DMS153 treated with DMSO at 0.1 percent for 48 hours (cell line): Measurements from ENCODE around the gene SLC26A3.

Experiments used
- DNase-seq: peaks from one replicate; lab custom pipeline; 2025; ENCODE audit not compliant: unreplicated experiment; lab: John Stamatoyannopoulos, UW

The SLC26A3 gene

DNA sequence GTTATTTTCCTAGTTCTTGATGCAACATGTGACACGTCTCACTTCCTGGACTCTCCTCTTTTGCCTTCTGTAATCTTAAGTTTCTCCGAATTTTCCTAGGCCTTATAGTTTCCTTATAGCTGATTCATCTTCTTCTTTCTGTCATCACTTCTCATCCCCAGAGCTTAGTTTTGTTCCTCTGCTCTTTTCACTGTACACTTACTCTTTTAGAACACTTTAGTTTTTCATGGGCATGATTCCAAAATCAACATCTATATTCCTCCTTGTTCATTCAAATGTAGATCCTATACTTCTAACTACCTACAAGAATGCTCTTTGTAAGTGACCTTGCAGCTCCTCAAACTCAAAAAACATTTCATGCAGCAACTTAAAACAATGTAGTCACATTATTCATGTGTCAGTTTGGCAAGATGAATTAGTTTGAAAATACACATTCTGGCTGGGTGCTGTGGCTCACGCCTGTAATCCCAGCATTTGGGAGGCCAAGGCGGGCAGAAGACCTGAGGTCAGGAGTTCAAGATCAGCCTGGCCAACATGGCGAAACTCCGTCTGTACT lies 13.1 kb upstream of the SLC26A3 start:
- no peak for DNase-seq

- no peak for DNase-seq
Measured at GRCh38 chr7:107815254-107815882, 12.3 kb upstream of the SLC26A3 start.

DNA sequence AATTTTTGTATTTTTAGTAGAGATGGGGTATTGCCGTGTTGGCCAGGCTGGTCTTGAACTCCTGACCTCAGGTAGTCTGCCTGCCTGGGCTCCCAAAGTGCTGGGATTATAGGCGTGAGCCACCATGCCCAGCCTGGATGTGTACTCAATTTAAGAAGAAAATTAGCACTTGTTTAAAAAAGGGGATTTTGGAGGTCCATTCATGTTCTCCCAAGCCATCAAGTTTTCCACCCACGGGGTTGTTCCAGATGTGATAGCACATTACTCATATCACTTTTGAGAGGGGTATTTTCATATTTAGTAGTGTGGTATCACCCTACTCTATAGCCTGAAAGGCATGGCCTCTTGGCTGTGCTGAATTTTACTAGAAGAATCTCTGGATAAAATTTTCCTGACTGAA lies 10.5 kb upstream of the SLC26A3 start:
- DNase-seq: no peak

DNA sequence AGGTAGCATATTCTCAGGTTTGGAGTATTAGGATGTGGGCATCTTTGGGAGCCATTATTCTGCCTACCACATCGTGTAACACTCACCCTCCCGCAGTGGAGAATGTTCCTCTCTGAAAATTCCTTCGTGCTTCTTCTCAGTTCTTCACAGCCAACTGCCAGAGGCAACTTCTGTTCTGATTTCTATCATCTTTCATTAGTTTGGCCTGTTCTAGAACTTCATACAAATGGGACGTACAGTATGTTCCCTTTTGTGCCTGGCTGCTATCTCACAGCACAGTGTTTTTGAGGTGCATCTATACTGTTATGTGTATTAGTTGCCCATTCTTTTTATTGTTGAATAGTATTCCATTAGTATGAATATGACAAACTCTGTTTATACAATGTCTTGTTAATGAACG lies 8.9 kb upstream of the SLC26A3 start:
- no peak for DNase-seq

DNA sequence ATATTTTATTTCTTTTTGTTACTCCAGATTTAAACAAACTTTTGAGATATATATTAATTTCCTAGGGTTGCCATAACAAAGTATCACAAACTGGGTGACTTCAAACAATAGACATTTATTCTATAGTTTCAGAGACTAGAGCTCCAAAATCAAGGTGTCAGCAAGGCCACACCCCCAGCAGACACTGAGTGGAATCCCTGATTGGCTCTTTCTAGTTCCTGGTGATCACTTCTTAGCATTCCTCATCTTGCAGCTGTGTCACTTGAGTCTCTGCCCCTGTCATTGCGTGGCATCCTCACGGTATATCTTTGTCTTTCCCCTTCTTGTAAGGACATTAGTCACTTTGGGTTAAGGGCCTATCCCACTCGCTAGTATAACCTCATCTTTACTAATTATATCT lies 7.6 kb upstream of the SLC26A3 start:
- DNase-seq: no peak

DNA sequence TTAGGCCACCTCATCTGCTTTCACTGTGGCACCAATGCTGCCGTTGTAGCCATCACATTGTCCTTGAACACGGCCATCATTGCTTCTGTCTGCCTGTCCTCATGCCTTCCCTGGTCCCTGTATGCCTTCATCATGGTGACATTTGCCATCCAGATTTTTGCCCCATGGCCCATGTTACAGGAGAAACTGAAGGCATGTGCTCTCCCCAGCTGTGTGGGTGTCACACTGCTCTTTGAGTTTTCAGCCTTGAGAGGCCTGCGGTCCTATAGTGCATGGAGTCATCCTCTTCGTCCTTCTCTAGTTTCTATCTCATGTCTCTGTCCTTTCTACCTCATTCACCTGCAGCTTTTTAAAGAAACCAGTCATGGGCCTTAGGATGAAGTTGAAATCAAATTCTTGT lies 6.2 kb upstream of the SLC26A3 start:
- no peak for DNase-seq

DNA sequence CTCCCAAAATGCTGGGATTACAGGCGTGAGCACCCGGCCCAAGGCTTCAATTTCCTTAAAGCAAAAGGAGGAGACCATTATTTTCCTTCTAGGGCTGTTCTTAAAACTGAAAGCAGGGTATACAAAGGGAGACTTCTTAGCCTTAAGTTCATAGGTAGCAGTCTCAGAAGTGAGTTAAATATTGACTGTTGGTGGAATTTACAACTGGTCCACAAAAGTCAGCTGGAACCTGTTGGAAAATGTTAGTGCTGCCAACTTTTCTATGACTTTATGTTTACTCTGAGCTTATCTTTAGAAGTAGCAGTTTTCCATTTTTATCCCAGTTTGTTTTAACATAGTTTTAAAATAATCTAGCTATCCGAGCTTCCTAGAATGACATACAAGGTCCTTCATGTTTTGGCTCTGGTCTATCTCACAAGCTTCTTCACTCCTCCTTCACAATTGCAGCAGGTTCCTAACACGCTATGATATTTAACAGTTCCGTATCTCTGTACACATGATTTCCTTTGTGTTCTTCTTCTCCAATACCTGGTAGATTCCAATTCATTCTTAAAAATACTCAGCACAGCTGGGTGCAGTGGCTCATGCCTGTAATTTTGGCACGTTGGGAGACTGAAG lies 3.3 kb downstream of the SLC26A3 start:
- DNase-seq: no peak

DNA sequence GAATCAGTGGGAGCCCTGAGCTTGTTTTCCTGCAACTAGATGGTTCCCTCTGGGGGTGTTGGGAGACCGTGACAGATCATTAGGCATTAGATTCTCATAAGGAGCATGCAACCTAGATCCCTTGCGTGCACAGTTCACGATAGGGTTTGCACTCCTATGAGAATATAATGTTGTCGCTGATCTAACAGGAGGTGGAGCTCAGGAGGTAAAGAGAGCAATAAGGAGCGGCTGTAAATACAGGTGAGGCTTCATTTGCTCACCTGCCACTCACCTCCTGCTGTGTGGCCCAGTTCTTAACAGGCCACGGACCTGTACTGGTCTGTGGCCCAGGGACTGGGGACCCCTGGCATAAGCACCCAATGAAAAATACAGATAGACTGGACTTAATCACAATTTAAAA lies 10.7 kb downstream of the SLC26A3 start:
- no peak for DNase-seq

- no peak for DNase-seq
Measured at GRCh38 chr7:107789647-107790046, 13.4 kb downstream of the SLC26A3 start.

GRCh38 chr7:107788662-107789061 lies 14.4 kb downstream of the SLC26A3 start:
- no peak for DNase-seq

- no peak for DNase-seq
Measured at GRCh38 chr7:107788216-107788615, 14.8 kb downstream of the SLC26A3 start.

GRCh38 chr7:107785926-107786325 lies 17.1 kb downstream of the SLC26A3 start:
- DNase-seq: no peak

DNA sequence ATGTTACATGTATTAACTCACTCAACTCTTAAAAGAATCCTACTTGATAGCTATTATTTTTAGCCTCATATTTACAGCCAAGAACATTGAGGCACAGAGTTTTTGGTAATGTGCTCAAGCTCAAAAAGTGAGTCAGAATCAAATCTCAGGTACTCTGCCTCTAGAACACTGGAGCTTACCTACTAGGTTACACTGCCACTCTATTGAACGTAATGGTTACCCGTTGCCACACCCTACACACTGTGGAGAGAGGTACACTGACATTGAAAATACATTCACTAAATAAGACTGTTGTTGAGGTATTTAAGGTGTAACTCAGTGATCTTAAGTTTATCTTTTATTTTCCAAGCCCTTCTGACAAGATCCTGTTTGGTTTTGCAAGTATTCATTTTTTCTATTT lies 17.9 kb downstream of the SLC26A3 start:
- DNase-seq: no peak

DNA sequence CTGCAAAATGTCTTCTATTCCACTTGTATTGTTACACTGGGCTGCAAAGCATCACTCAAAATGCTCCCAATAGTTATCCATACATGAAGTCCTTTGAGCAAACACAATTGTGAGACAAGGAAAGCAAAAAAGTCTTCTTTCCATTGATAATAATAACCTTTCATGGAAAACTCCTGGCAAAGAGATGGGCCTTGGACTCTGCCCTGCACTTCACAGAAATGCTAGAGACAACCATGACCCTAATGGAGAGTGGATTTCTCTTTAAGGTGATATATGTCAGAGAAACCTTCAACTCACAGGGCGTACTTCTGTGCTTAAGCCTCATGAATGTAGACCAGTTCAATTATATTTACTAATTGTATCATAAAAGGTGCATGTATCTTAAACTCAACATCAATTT lies 19.4 kb downstream of the SLC26A3 start:
- no peak for DNase-seq

DNA sequence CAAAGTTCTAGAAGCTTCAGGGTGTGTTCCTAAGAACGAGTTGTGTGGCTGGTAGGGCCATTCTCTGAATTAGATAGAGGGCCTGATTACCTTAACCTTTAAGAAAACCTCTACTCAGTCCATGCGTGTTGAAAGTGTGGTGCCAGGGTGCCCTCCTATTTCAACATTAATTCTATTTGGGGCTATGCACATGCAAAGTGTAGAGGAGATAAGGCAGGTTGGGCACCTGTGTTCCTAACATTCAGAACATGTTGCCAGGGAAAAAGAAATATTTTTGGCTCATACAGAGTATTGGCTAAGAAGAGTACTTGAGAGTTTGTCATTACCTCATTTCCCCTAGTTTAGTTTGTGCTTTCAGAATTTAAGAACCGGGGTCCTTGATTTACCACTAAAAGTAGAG lies 20.6 kb downstream of the SLC26A3 start:
- no peak for DNase-seq

GRCh38 chr7:107779647-107780099 lies 23.4 kb downstream of the SLC26A3 start:
- DNase-seq: no peak

GRCh38 chr7:107778283-107778682 lies 24.7 kb downstream of the SLC26A3 start:
- DNase-seq: no peak

DNA sequence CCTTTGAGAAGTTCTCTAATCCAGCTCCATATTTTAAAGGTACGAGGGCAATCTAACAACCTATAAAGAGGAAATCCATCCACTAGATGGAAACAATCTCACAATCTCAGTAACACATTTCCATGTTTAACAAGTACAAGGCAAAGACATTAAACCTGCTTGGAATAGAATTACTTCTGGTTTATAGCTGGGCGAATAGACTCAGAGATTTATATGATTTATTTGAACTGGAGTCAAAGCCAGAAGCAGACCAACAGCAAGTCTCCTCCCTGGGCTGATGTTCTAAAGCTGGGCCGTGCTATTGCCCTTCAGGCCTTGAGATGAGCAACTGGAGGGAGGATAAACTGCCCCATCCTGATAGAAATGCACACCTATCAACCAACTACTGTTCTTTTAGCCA lies 25.3 kb downstream of the SLC26A3 start:
- DNase-seq: no peak

- DNase-seq: no peak
Measured at GRCh38 chr7:107773027-107773426, 30.0 kb downstream of the SLC26A3 start.

DNA sequence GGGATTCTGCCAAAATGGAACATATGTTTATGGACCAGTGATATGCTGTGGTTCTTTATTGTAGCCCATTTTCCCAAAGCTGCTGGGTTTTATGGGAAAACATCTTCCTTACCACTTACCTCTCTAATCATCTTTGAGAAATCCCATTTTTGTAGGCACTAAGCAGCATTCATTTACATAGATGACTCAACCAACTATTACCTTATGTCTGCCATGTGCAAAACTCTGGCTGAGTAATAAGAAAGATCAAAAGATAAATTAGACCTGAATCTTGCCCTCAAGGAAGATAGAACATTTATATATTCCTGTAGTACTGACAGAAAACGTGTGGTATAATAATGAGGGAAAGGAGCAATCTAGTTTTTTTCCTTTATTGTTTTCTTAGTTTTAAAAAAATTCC lies 34.8 kb downstream of the SLC26A3 start:
- no peak for DNase-seq

DNA sequence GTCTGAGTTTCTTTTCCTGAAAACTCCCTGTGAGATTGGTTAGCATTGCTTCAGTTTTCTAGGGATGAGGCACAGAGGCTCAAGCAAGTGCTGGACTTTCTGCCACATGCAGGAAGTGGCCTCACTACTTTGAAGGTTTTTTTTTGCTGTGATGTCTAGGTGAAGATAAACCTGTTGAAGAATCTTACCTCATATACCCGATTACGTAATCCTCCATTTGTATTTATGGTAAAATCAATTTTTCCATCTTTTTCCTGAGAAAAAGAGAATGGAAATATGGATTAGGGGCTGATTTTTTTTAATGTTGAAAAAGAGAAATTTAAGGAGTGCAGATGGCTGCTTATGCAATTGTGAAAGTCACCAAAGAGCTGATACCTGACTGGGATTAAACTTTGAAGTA lies 35.6 kb downstream of the SLC26A3 start:
- no peak for DNase-seq

- DNase-seq: no peak
Measured at GRCh38 chr7:107758667-107759066, 44.4 kb downstream of the SLC26A3 start.

DNA sequence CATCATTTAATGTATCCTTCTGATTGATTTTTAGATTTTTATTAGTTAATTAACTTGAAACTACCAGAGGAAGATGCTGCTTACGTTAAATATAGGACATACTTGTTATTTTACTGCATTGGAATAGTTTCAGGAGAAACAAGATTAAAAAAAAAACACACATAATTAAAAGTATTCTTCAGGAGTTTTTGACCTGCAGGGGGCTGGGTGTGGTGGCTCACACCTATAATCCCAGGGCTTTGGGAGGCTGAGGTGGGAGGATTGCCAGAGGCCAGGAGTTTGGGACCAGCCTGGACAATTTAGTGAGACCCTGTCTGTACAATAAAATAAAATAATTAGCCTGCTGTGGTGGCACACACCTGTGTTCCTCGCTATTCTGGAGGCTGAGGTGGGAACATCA lies 48.4 kb downstream of the SLC26A3 start:
- no peak for DNase-seq
